ENCODE results near the gene DAB1.

The DAB1 gene

GRCh38 chr1:57309630-57310029, 114.2 kb downstream of the DAB1 start:
- no peak overlapping the region for H3K4me3 ChIP-seq (ENCODE audit: insufficient read length, low read depth)
- DNase-seq (ENCODE audit: low read depth, low spot score) = no peak
- H3K4me1 ChIP-seq (ENCODE audit: insufficient read depth, insufficient read length) = no peaks in the 10 kb centered on the region
- H3K9ac ChIP-seq (ENCODE audit: insufficient read length, low read depth) = no peak overlapping the region
- H3K27me3 ChIP-seq (ENCODE audit: insufficient read depth, insufficient read length) = no peaks in the 10 kb centered on the region
- no peaks in the 10 kb centered on the region for H3K9me3 ChIP-seq (ENCODE audit: insufficient read depth, low read length)
- no peaks in the 10 kb centered on the region for H3K36me3 ChIP-seq (ENCODE audit: insufficient read depth, insufficient read length, low read length)
- TF ChIP-seq YY1 (IDR thresholded peaks at IDR 0.05; ENCODE audit: insufficient read depth, insufficient read length) = no peak

GRCh38 chr1:57307392-57308170, 116.3 kb downstream of the DAB1 start:
- DNase-seq (ENCODE audit: low read depth, low spot score) = peak; percentile 57
- TF ChIP-seq ZNF274 (IDR thresholded peaks at IDR 0.05; ENCODE audit: low read depth, low read length) (no peak), YY1 (IDR thresholded peaks at IDR 0.05; ENCODE audit: insufficient read depth, insufficient read length) (no peak), SUZ12 (IDR thresholded peaks at IDR 0.05; ENCODE audit: extremely low read depth, insufficient read depth, insufficient read length) (no peak)
- H3K36me3 ChIP-seq (ENCODE audit: insufficient read depth, insufficient read length, low read length) = no peaks in the 10 kb centered on the region

GRCh38 chr1:57304591-57304990, 119.3 kb downstream of the DAB1 start:
- TF ChIP-seq SUZ12 (IDR thresholded peaks at IDR 0.05; ENCODE audit: extremely low read depth, insufficient read depth, insufficient read length) (no peak), ZNF274 (IDR thresholded peaks at IDR 0.05; ENCODE audit: low read depth, low read length) (no peak), YY1 (IDR thresholded peaks at IDR 0.05; ENCODE audit: insufficient read depth, insufficient read length) (no peak)
- no peaks in the 10 kb centered on the region for H3K9me3 ChIP-seq (ENCODE audit: insufficient read depth, low read length)
- DNase-seq (ENCODE audit: low read depth, low spot score) = no peak
- no peak overlapping the region for H3K4me3 ChIP-seq (ENCODE audit: insufficient read length, low read depth)
- H3K4me1 ChIP-seq (ENCODE audit: insufficient read depth, insufficient read length) = no peaks in the 10 kb centered on the region
- no peak overlapping the region for H3K9ac ChIP-seq (ENCODE audit: insufficient read length, low read depth)
- no peaks in the 10 kb centered on the region for H3K36me3 ChIP-seq (ENCODE audit: insufficient read depth, insufficient read length, low read length)
- H3K27me3 ChIP-seq (ENCODE audit: insufficient read depth, insufficient read length) = no peaks in the 10 kb centered on the region

More at GRCh38 chr1:57307392-57308170, 116.3 kb downstream of the DAB1 start:
- H3K9me3 ChIP-seq (ENCODE audit: insufficient read depth, low read length) = no peaks in the 10 kb centered on the region
- H3K9ac ChIP-seq (ENCODE audit: insufficient read length, low read depth) = no peak overlapping the region
- no peaks in the 10 kb centered on the region for H3K4me1 ChIP-seq (ENCODE audit: insufficient read depth, insufficient read length)
- no peak overlapping the region for H3K4me3 ChIP-seq (ENCODE audit: insufficient read length, low read depth)
- H3K27me3 ChIP-seq (ENCODE audit: insufficient read depth, insufficient read length) = no peaks in the 10 kb centered on the region

- Histone ChIP-seq H3K9ac (ENCODE audit: insufficient read length, low read depth) (no peak overlapping the region), H3K4me1 (ENCODE audit: insufficient read depth, insufficient read length) (no peaks in the 10 kb centered on the region), H3K36me3 (ENCODE audit: insufficient read depth, insufficient read length, low read length) (no peaks in the 10 kb centered on the region), H3K27me3 (ENCODE audit: insufficient read depth, insufficient read length) (no peaks in the 10 kb centered on the region), H3K4me3 (ENCODE audit: insufficient read length, low read depth) (no peak overlapping the region), H3K9me3 (ENCODE audit: insufficient read depth, low read length) (no peaks in the 10 kb centered on the region)
- no peak for TF ChIP-seq ZNF274 (IDR thresholded peaks at IDR 0.05; ENCODE audit: low read depth, low read length)
- TF ChIP-seq SUZ12 (IDR thresholded peaks at IDR 0.05; ENCODE audit: extremely low read depth, insufficient read depth, insufficient read length) = no peak
- no peak for TF ChIP-seq YY1 (IDR thresholded peaks at IDR 0.05; ENCODE audit: insufficient read depth, insufficient read length)
- DNase-seq (ENCODE audit: low read depth, low spot score) = no peak
Measured at GRCh38 chr1:57302812-57303596, 120.9 kb downstream of the DAB1 start.

- Histone ChIP-seq H3K4me3 (ENCODE audit: insufficient read length, low read depth) (no peak overlapping the region), H3K4me1 (ENCODE audit: insufficient read depth, insufficient read length) (no peaks in the 10 kb centered on the region), H3K27me3 (ENCODE audit: insufficient read depth, insufficient read length) (no peaks in the 10 kb centered on the region), H3K9me3 (ENCODE audit: insufficient read depth, low read length) (no peaks in the 10 kb centered on the region), H3K9ac (ENCODE audit: insufficient read length, low read depth) (no peak overlapping the region), H3K36me3 (ENCODE audit: insufficient read depth, insufficient read length, low read length) (no peaks in the 10 kb centered on the region)
- DNase-seq (ENCODE audit: low read depth, low spot score) = no peak
- TF ChIP-seq SUZ12 (IDR thresholded peaks at IDR 0.05; ENCODE audit: extremely low read depth, insufficient read depth, insufficient read length) (no peak), YY1 (IDR thresholded peaks at IDR 0.05; ENCODE audit: insufficient read depth, insufficient read length) (no peak), ZNF274 (IDR thresholded peaks at IDR 0.05; ENCODE audit: low read depth, low read length) (no peak)
Measured at GRCh38 chr1:57300186-57300585, 123.7 kb downstream of the DAB1 start.

- Histone ChIP-seq H3K4me1 (ENCODE audit: insufficient read depth, insufficient read length) (no peaks in the 10 kb centered on the region), H3K36me3 (ENCODE audit: insufficient read depth, insufficient read length, low read length) (no peaks in the 10 kb centered on the region), H3K9me3 (ENCODE audit: insufficient read depth, low read length) (no peaks in the 10 kb centered on the region), H3K9ac (ENCODE audit: insufficient read length, low read depth) (no peak overlapping the region), H3K4me3 (ENCODE audit: insufficient read length, low read depth) (no peak overlapping the region), H3K27me3 (ENCODE audit: insufficient read depth, insufficient read length) (no peaks in the 10 kb centered on the region)
- TF ChIP-seq ZNF274 (IDR thresholded peaks at IDR 0.05; ENCODE audit: low read depth, low read length) (no peak), YY1 (IDR thresholded peaks at IDR 0.05; ENCODE audit: insufficient read depth, insufficient read length) (no peak), SUZ12 (IDR thresholded peaks at IDR 0.05; ENCODE audit: extremely low read depth, insufficient read depth, insufficient read length) (no peak)
- DNase-seq (ENCODE audit: low read depth, low spot score) = no peak
Measured at GRCh38 chr1:57296726-57297250, 127.1 kb downstream of the DAB1 start.

- Histone ChIP-seq H3K9me3 (ENCODE audit: insufficient read depth, low read length) (no peaks in the 10 kb centered on the region), H3K9ac (ENCODE audit: insufficient read length, low read depth) (no peak overlapping the region), H3K36me3 (ENCODE audit: insufficient read depth, insufficient read length, low read length) (no peaks in the 10 kb centered on the region), H3K4me1 (ENCODE audit: insufficient read depth, insufficient read length) (no peaks in the 10 kb centered on the region), H3K4me3 (ENCODE audit: insufficient read length, low read depth) (no peak overlapping the region), H3K27me3 (ENCODE audit: insufficient read depth, insufficient read length) (no peaks in the 10 kb centered on the region)
- no peak for DNase-seq (ENCODE audit: low read depth, low spot score)
- TF ChIP-seq SUZ12 (IDR thresholded peaks at IDR 0.05; ENCODE audit: extremely low read depth, insufficient read depth, insufficient read length) (no peak), YY1 (IDR thresholded peaks at IDR 0.05; ENCODE audit: insufficient read depth, insufficient read length) (no peak), ZNF274 (IDR thresholded peaks at IDR 0.05; ENCODE audit: low read depth, low read length) (no peak)
Measured at GRCh38 chr1:57295326-57295725, 128.5 kb downstream of the DAB1 start.
